SK-N-SH (cell line): Measurements from ENCODE around the gene SLC9A2. TPM values are rescaled to one million over a fixed set of nuclear protein-coding genes. Genes with fewer than 3 reads are reported as not detected.

Source experiments
- CTCF ChIA-PET: fragments of 300-600, 350-600 bp; formaldehyde crosslinking; extraction: SDS; loops from one replicate; lab custom pipeline; 2021; lab: Yijun Ruan, JAX
- POLR2A ChIA-PET: fragments of 350-600 bp; sonication (Branson Sonifier 250); formaldehyde crosslinking; extraction: SDS; loops from one replicate; lab custom pipeline; 2020; ENCODE audit warnings: antibody characterized with exemption, inconsistent platforms; lab: Yijun Ruan, JAX
- DNase-seq: peaks from one replicate; pipeline ENCODE4 v3.0.0; 2012
- H2AFZ ChIP-seq: fragments of 200-600 bp; sonication (generic); 2 replicates; pipeline ENCODE4 v1.8.1; 2016; ENCODE audit warnings: antibody characterized with exemption, mild to moderate bottlenecking, low read depth
- H3F3A ChIP-seq: fragments of 200-600 bp; sonication (generic); replicated peaks from 2 replicates; pipeline ENCODE3; 2016; ENCODE audit warnings: antibody characterized with exemption, mild to moderate bottlenecking; ENCODE audit not compliant: insufficient read depth
- H3K27ac ChIP-seq, 2 experiments: fragments of 200-500 bp in 1 of 2; fragments of 200-600 bp in 1 of 2; sonication (Bioruptor generic) in 1 of 2; sonication (generic), shearing (Covaris generic) in 1 of 2; 2 replicates each; pipeline versions ENCODE4 v1.5.1 to v1.6.1; 2014 to 2016; ENCODE audit warnings: low read depth in 2 of 2, inconsistent platforms in 1 of 2, low read length in 1 of 2, mild to moderate bottlenecking in 1 of 2, mixed read lengths in 1 of 2
- H3K27me3 ChIP-seq: fragments of 200-600 bp; sonication (generic), shearing (Covaris generic); 2 replicates; pipeline ENCODE4 v1.6.1; 2016; ENCODE audit warnings: mixed run types; ENCODE audit not compliant: insufficient read depth
- H3K36me3 ChIP-seq, 2 experiments: fragments of 200-500 bp in 1 of 2; fragments of 200-600 bp in 1 of 2; sonication (Bioruptor generic) in 1 of 2; sonication (generic) in 1 of 2; replicated peaks in 1 of 2; 2 replicates each; pipeline versions ENCODE3 to v1.5.1; 2014 to 2016; ENCODE audit warnings: low read length in 1 of 2, mild to moderate bottlenecking in 1 of 2; ENCODE audit not compliant: insufficient read depth in 2 of 2, control insufficient read depth in 1 of 2
- H3K4me1 ChIP-seq, 2 experiments: fragments of 200-500 bp in 1 of 2; fragments of 200-600 bp in 1 of 2; sonication (Bioruptor generic) in 1 of 2; sonication (generic), shearing (Covaris generic) in 1 of 2; 2 replicates each; pipeline versions ENCODE4 v1.5.1 to v1.6.1; 2014 to 2016; ENCODE audit warnings: low read depth in 1 of 2, low read length in 1 of 2, mixed run types in 1 of 2; ENCODE audit not compliant: insufficient read depth in 2 of 2, control insufficient read depth in 1 of 2
- H3K4me2 ChIP-seq: fragments of 200-600 bp; sonication (generic), shearing (Covaris generic); 2 replicates; pipeline ENCODE4 v1.6.1; 2017; ENCODE audit warnings: mixed run types
- H3K4me3 ChIP-seq, 2 experiments: fragments of 200-500 bp in 1 of 2; fragments of 200-600 bp in 1 of 2; sonication (Bioruptor generic) in 1 of 2; sonication (generic), shearing (Covaris generic) in 1 of 2; 2 replicates each; pipeline versions ENCODE4 v1.5.1 to v1.8.1; 2014 to 2016; ENCODE audit warnings: low read depth in 2 of 2, inconsistent platforms in 1 of 2, low read length in 1 of 2, mild to moderate bottlenecking in 1 of 2, mixed read lengths in 1 of 2, moderate library complexity in 1 of 2
- H3K79me2 ChIP-seq: fragments of 200-600 bp; sonication (generic); 2 replicates; pipeline ENCODE4 v1.8.1; 2017; ENCODE audit warnings: mild to moderate bottlenecking; ENCODE audit not compliant: insufficient read depth
- H3K9ac ChIP-seq: fragments of 200-600 bp; sonication (generic); 2 replicates; pipeline ENCODE4 v1.6.1; 2017; ENCODE audit warnings: mixed run types
- H3K9me2 ChIP-seq: fragments of 200-600 bp; sonication (generic); 2 replicates; pipeline ENCODE4 v1.6.1; 2017; ENCODE audit warnings: mixed run types
- H3K9me3 ChIP-seq: fragments of 200-600 bp; sonication (generic); 2 replicates; pipeline ENCODE4 v1.6.1; 2017; ENCODE audit warnings: mixed run types, mild to moderate bottlenecking, moderate library complexity
- H4K20me1 ChIP-seq: fragments of 200-600 bp; sonication (generic); 2 replicates; pipeline ENCODE4 v1.6.1; 2017; ENCODE audit warnings: mild to moderate bottlenecking, mixed run types; ENCODE audit not compliant: insufficient read depth
- EP300 ChIP-seq, 2 experiments: IDR thresholded peaks; 2 replicates each; pipeline versions ENCODE4 v1.4.0 to v1.6.1; 2012; ENCODE audit warnings: borderline replicate concordance in 1 of 2, low read depth in 1 of 2, low read length in 1 of 2
- FOSL2 ChIP-seq: IDR thresholded peaks from 2 replicates; pipeline ENCODE4 v1.4.0; 2012; ENCODE audit warnings: low read depth, mild to moderate bottlenecking, moderate library complexity, borderline replicate concordance
- FOXM1 ChIP-seq: IDR thresholded peaks from 2 replicates; pipeline ENCODE4 v1.4.0; 2012; ENCODE audit warnings: low read depth, mild to moderate bottlenecking
- GATA2 ChIP-seq: sonication (generic); formaldehyde crosslinking; IDR thresholded peaks from 2 replicates; pipeline ENCODE4 v1.5.0; 2020; ENCODE audit warnings: mild to moderate bottlenecking, missing genetic modification reagents
- PBX3 ChIP-seq: IDR thresholded peaks from 2 replicates; pipeline ENCODE4; 2012
- REST ChIP-seq: IDR thresholded peaks from 2 replicates; pipeline ENCODE4 v1.6.1; 2012; ENCODE audit warnings: mild to moderate bottlenecking, low read depth, low read length, moderate library complexity
- RFX5 ChIP-seq: IDR thresholded peaks from 2 replicates; pipeline ENCODE4 v1.6.1; 2012; ENCODE audit warnings: mild to moderate bottlenecking, improper control_type of control experiment, low read length
- TAF1 ChIP-seq: IDR thresholded peaks from 2 replicates; pipeline ENCODE4 v1.6.1; 2012; ENCODE audit warnings: low read depth, mild to moderate bottlenecking, low read length, moderate library complexity, borderline replicate concordance
- USF2 ChIP-seq: fragments of 150-350 bp; IDR thresholded peaks from 2 replicates; pipeline ENCODE4 v1.6.1; 2017; ENCODE audit warnings: antibody characterized with exemption, low read length, low read depth, borderline replicate concordance
- WGBS: methylation state at CpG from one replicate; pipeline ENCODE4 v1.1.6; 2017; ENCODE audit warnings: low lambda C conversion rate; 5-methylcytosine and 5-hydroxymethylcytosine counted together
- polyA plus RNA-seq, 3 experiments: library from polyadenylated mRNA; depleted of rRNA; stranded (reverse); fragments of >200 nt; gene quantifications; 2 replicates each; pipeline ENCODE4 v1.2.3, GENCODE V29; 2012
- TF ChIP-seq, protein P1 (sequence below): IDR thresholded peaks from 2 replicates; pipeline ENCODE4 v1.4.0; 2012; ENCODE audit warnings: low read depth, borderline replicate concordance
- TF ChIP-seq, protein P2 (sequence below): IDR thresholded peaks from 2 replicates; pipeline ENCODE4 v1.4.0; 2012; ENCODE audit warnings: low read depth
- TF ChIP-seq, protein P3 (sequence below): fragments of 200-600 bp; sonication (generic); IDR thresholded peaks from 2 replicates; pipeline ENCODE4 v1.6.1; 2017; ENCODE audit warnings: antibody characterized with exemption, mild to moderate bottlenecking, moderate library complexity
- TF ChIP-seq, protein P4 (sequence below): IDR thresholded peaks from 2 replicates; pipeline ENCODE4 v1.4.0; 2012; ENCODE audit warnings: low read depth, borderline replicate concordance

SLC9A2 gene
- polyA plus RNA-seq, 1 of the 3 experiments (the other 2 are of a cell fraction), result not detected

DNA sequence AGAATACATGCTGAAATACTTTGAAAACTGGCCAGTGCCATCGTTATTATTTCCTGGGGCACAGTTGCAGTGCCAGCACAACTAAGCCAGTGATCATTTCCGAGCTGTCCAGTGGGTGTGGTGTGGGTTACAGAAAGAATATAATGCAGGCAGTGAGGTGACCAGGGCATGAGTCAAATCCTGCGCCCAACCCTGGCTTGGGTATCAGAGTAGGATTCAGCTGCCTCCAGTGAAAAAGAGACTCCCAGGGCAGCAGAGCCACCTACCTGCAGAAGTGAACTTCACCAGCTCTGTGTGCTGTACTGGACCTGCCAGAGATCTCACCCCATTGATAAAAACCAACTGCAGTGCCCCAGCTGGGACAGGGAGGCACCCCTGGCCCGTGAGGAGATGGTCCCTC lies 18.0 kb downstream of the SLC9A2 start:
- CTCF ChIA-PET, result interaction anchor here (2.1 kb wide), 1 partner anchor 164 kb away, joined by 5 read pairs; the partner anchor contains the start of gene SLC9A4
- POLR2A ChIA-PET, result no interaction called here
- WGBS, result 8% methylated on average over 4 of the region's 4 CpGs

DNA sequence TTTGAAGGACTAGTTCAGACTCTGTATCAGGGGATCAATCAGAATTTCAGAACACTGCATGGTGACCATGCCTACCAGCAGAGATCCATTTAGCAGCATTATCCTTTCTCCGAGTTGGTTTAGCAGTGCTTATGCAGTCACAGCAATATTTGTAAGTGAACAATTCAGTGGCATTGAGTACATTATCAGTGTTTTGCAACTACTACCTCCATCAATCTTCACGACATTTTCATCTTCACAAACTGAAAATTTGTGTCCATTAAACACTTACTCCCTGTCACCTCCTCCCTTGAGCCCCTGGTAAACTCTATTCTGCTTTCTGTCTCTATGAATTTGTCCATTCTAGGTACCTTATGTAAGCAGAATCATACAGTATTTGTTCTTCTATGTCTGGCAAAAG lies 20.1 kb downstream of the SLC9A2 start:
- Histone ChIP-seq H3K36me3 (no peaks in the 10 kb centered on the region), H3K9ac (no peak overlapping the region), H3K27ac (no peak overlapping the region), H3K4me1 (no peaks in the 10 kb centered on the region), H2AFZ (no peak overlapping the region), H3K9me2 (no peaks in the 10 kb centered on the region), H3K27me3 (peaks cover 3% of the 10 kb centered on the region; the same call in 1 of the 2 replicates), H3K79me2 (no peaks in the 10 kb centered on the region), H4K20me1 (no peaks in the 10 kb centered on the region), H3K9me3 (no peaks in the 10 kb centered on the region), H3K4me2 (no peak overlapping the region), H3F3A (no peaks in the 10 kb centered on the region), H3K4me3 (no peak overlapping the region)
- CTCF ChIA-PET, result interaction anchor here (0.9 kb wide), 1 partner anchor 745 kb away, joined by 3 read pairs; no protein-coding TSS in a partner anchor
- 9% methylated on average over 2 of the region's 2 CpGs for WGBS
- POLR2A ChIA-PET, result no interaction called here
- no peak for DNase-seq
- TF ChIP-seq, protein P1, sequence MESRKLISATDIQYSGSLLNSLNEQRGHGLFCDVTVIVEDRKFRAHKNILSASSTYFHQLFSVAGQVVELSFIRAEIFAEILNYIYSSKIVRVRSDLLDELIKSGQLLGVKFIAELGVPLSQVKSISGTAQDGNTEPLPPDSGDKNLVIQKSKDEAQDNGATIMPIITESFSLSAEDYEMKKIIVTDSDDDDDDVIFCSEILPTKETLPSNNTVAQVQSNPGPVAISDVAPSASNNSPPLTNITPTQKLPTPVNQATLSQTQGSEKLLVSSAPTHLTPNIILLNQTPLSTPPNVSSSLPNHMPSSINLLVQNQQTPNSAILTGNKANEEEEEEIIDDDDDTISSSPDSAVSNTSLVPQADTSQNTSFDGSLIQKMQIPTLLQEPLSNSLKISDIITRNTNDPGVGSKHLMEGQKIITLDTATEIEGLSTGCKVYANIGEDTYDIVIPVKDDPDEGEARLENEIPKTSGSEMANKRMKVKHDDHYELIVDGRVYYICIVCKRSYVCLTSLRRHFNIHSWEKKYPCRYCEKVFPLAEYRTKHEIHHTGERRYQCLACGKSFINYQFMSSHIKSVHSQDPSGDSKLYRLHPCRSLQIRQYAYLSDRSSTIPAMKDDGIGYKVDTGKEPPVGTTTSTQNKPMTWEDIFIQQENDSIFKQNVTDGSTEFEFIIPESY, result no peak
- TF ChIP-seq RFX5 (no peak), EP300 (IDR thresholded peaks at IDR 0.05; ENCODE audit: borderline replicate concordance in 1 of 2, low read depth in 1 of 2, low read length in 1 of 2) (no peak), FOXM1 (no peak), GATA2 (CRISPR knock-in tag) (no peak), REST (no peak)
- TF ChIP-seq, protein P2, sequence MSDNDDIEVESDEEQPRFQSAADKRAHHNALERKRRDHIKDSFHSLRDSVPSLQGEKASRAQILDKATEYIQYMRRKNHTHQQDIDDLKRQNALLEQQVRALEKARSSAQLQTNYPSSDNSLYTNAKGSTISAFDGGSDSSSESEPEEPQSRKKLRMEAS, result no peak
- TF ChIP-seq, protein P3, sequence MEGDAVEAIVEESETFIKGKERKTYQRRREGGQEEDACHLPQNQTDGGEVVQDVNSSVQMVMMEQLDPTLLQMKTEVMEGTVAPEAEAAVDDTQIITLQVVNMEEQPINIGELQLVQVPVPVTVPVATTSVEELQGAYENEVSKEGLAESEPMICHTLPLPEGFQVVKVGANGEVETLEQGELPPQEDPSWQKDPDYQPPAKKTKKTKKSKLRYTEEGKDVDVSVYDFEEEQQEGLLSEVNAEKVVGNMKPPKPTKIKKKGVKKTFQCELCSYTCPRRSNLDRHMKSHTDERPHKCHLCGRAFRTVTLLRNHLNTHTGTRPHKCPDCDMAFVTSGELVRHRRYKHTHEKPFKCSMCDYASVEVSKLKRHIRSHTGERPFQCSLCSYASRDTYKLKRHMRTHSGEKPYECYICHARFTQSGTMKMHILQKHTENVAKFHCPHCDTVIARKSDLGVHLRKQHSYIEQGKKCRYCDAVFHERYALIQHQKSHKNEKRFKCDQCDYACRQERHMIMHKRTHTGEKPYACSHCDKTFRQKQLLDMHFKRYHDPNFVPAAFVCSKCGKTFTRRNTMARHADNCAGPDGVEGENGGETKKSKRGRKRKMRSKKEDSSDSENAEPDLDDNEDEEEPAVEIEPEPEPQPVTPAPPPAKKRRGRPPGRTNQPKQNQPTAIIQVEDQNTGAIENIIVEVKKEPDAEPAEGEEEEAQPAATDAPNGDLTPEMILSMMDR, result no peak

More for the DNA sequence above, 18.0 kb downstream of the SLC9A2 start:
- H3K9me2 ChIP-seq, result no peaks in the 10 kb centered on the region
- no peak overlapping the region for H2AFZ ChIP-seq
- no peaks in the 10 kb centered on the region for H3K4me1 ChIP-seq
- no peak for DNase-seq
- no peaks in the 10 kb centered on the region for H4K20me1 ChIP-seq
- H3K9ac ChIP-seq, result no peak overlapping the region
- H3K36me3 ChIP-seq, result no peaks in the 10 kb centered on the region
- H3K4me2 ChIP-seq, result no peak overlapping the region
- H3F3A ChIP-seq, result no peaks in the 10 kb centered on the region
- H3K79me2 ChIP-seq, result no peaks in the 10 kb centered on the region
- no peak overlapping the region for H3K4me3 ChIP-seq
- no peak overlapping the region for H3K27ac ChIP-seq
- no peak for TF ChIP-seq FOSL2
- no peak for TF ChIP-seq TAF1
- no peak for TF ChIP-seq PBX3
- TF ChIP-seq, protein P4, sequence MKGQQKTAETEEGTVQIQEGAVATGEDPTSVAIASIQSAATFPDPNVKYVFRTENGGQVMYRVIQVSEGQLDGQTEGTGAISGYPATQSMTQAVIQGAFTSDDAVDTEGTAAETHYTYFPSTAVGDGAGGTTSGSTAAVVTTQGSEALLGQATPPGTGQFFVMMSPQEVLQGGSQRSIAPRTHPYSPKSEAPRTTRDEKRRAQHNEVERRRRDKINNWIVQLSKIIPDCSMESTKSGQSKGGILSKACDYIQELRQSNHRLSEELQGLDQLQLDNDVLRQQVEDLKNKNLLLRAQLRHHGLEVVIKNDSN, result no peak
- no peak for TF ChIP-seq USF2
- peaks cover 3% of the 10 kb centered on the region; the same call in 1 of the 2 replicates for H3K27me3 ChIP-seq
- no peaks in the 10 kb centered on the region for H3K9me3 ChIP-seq
